Esophagus squamous epithelium (tissue), 4 donors: ENCODE measurements around the gene PTGS1.

ENCODE experiments used
- POLR2A ChIP-seq, 4 donors: fragments of 450-650 bp; IDR thresholded peaks; one replicate each; pipeline ENCODE4 v1.6.1; 2017; ENCODE audit warnings: antibody characterized with exemption in 4 of 4, mild to moderate bottlenecking in 4 of 4, moderate library complexity in 3 of 4
- TF ChIP-seq, protein P1 (sequence below), 6 experiments: fragments of 450-650 bp in 4 of 6; fragments of 200-600 bp in 2 of 6; sonication (generic) in 2 of 6; IDR thresholded peaks; one replicate each; pipeline ENCODE4 v1.5.1; 2016 to 2019; ENCODE audit warnings: antibody characterized with exemption in 6 of 6, mild to moderate bottlenecking in 4 of 6, moderate library complexity in 4 of 6

GRCh38 chr9:122398371-122398924 lies 27.6 kb downstream of the PTGS1 start:
- no peak for TF ChIP-seq POLR2A (IDR thresholded peaks at IDR 0.05)
- TF ChIP-seq, protein P1, sequence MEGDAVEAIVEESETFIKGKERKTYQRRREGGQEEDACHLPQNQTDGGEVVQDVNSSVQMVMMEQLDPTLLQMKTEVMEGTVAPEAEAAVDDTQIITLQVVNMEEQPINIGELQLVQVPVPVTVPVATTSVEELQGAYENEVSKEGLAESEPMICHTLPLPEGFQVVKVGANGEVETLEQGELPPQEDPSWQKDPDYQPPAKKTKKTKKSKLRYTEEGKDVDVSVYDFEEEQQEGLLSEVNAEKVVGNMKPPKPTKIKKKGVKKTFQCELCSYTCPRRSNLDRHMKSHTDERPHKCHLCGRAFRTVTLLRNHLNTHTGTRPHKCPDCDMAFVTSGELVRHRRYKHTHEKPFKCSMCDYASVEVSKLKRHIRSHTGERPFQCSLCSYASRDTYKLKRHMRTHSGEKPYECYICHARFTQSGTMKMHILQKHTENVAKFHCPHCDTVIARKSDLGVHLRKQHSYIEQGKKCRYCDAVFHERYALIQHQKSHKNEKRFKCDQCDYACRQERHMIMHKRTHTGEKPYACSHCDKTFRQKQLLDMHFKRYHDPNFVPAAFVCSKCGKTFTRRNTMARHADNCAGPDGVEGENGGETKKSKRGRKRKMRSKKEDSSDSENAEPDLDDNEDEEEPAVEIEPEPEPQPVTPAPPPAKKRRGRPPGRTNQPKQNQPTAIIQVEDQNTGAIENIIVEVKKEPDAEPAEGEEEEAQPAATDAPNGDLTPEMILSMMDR (IDR thresholded peaks at IDR 0.05): no peak
